GM19328 (cell line): ENCODE results near the gene MARCHF3.
"Not testable (repeated sequence)": the region's sequence is repeated elsewhere in the genome, so short reads cannot be mapped to it uniquely, and the experiment has no call there.

ENCODE experiments used
- ATAC-seq: cut with Tn5 transposase; IDR thresholded peaks from one replicate; pipeline ENCODE4 v1.9.1; 2021; ENCODE audit warnings: mild to moderate bottlenecking, moderate library complexity; ENCODE audit not compliant: unreplicated experiment

The MARCHF3 gene

GRCh38 chr5:127030259-127031146 is at the start of gene MARCHF3:
TSS of gene MARCHF3 (minus strand) at chr5:127030558. CDS start at chr5:126918171, 112,387 bp downstream.
- ATAC-seq: peak; percentile 99

- no peak for ATAC-seq
These were observed 49.7 kb upstream of the MARCHF3 start for GRCh38 chr5:127079994-127080491.

GRCh38 chr5:127077366-127077765 is 47.0 kb upstream of the MARCHF3 start:
- no peak for ATAC-seq

GRCh38 chr5:127076315-127077129 is 46.2 kb upstream of the MARCHF3 start:
- no peak for ATAC-seq

GRCh38 chr5:127074466-127074865 is 44.1 kb upstream of the MARCHF3 start:
- ATAC-seq: no peak

- ATAC-seq: peak; percentile 99
These were observed 42.8 kb upstream of the MARCHF3 start, which contains the start of gene C5orf63 for GRCh38 chr5:127072861-127073846. TSS of gene C5orf63 (minus strand) at chr5:127073502. CDS start at chr5:127058995, 14,507 bp downstream.

- no peak for ATAC-seq
These were observed 39.9 kb upstream of the MARCHF3 start for GRCh38 chr5:127070243-127070642.

- ATAC-seq: no peak
These were observed 38.3 kb upstream of the MARCHF3 start for GRCh38 chr5:127068493-127069214.

- ATAC-seq: no peak
These were observed 36.4 kb upstream of the MARCHF3 start for GRCh38 chr5:127066721-127067120.

- no peak for ATAC-seq
These were observed 34.0 kb upstream of the MARCHF3 start for GRCh38 chr5:127064253-127064840.

GRCh38 chr5:127063257-127063913 is 33.0 kb upstream of the MARCHF3 start:
- no peak for ATAC-seq

GRCh38 chr5:127061956-127062355 is 31.6 kb upstream of the MARCHF3 start:
- no peak for ATAC-seq

- ATAC-seq: no peak
These were observed 31.2 kb upstream of the MARCHF3 start for GRCh38 chr5:127061537-127061936.

- ATAC-seq: no peak
These were observed 30.2 kb upstream of the MARCHF3 start for GRCh38 chr5:127060470-127060985.

GRCh38 chr5:127056896-127057295 is 26.5 kb upstream of the MARCHF3 start:
- no peak for ATAC-seq

- no peak for ATAC-seq
These were observed 25.7 kb upstream of the MARCHF3 start for GRCh38 chr5:127055880-127056653.

- ATAC-seq: not testable (repeated sequence)
These were observed 23.2 kb upstream of the MARCHF3 start for GRCh38 chr5:127053551-127053950.

GRCh38 chr5:127053049-127053448 is 22.7 kb upstream of the MARCHF3 start:
- ATAC-seq: no peak
